HG02588 (cell line): ENCODE measurements around the gene LMX1A.

Source experiments
- ATAC-seq: cut with Tn5 transposase; IDR thresholded peaks from one replicate; pipeline ENCODE4 v1.9.1; 2021; ENCODE audit warnings: mild to moderate bottlenecking, moderate library complexity; ENCODE audit not compliant: unreplicated experiment

LMX1A gene

DNA sequence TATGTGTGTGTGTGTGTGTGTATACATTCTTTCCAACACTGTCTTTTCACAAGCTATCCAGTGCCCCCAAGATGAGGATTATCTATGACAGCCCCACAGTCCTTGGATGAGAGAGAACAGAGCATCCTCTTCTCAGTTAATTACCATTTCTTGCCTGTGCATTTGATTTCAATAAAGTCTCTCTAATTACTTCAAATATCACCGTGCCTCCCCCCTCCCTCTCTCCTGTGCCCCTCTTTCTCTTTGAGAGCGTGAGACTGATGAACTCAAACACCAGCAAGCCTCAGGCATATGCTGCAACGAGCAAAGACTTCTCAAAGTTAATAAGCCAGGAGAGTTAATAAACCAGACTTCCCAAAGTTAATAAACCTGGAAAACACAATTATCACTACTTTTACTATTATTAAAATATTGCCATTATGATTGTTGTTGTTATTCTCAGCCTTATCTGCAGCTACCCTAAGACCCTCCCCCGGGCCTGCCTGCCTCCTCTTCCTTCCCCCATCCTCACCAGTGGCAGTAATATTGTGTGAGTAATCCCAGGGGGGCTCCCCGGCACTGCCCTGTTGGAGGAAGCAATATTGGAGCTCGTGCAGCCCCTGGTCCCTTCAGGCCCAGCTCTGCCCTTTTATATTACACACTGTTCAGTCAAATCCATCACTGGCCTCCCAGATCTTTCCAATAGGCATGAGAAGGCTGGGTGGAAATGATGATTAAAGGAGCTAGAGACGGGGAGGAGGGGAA, 30.9 kb downstream of the LMX1A start:
- no peak for ATAC-seq

DNA sequence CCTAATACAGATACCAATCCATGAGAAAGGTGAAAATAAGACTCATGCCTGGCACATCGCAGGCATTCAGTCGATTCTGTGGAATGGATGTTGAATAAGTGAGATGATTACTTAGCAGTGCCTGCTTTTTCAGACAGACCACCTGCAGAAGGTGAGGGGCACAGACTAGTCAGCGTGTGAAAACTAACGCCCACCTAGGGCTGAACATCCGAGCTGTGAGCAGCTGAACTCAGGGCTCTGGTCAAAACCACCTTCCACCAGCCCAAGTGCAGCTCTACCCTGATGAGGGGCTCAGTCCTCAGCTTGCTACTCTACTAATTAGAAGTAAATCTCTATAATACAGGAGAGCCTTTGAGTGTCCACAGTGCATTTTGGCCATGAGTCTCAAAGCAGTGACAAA, 32.5 kb downstream of the LMX1A start:
- ATAC-seq, result no peak

DNA sequence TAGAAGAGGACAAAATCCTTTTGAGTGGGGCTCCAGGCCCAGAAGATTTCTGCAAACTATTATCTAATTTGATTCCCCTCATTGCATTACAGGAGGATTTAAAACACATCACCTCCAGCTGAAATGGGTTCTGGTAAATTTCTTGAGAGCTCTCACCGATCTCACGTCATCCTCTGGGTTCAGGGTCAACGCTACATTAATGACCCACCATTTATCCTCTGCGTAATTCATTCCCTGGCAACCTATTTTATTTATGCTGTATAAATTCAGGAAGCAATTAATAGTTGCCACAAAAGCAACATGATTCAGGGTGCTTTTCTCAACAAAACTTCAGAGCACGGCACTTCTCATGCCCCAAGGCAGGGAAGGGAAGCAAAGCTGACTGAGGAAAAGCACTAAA, 38.9 kb downstream of the LMX1A start:
- no peak for ATAC-seq

DNA sequence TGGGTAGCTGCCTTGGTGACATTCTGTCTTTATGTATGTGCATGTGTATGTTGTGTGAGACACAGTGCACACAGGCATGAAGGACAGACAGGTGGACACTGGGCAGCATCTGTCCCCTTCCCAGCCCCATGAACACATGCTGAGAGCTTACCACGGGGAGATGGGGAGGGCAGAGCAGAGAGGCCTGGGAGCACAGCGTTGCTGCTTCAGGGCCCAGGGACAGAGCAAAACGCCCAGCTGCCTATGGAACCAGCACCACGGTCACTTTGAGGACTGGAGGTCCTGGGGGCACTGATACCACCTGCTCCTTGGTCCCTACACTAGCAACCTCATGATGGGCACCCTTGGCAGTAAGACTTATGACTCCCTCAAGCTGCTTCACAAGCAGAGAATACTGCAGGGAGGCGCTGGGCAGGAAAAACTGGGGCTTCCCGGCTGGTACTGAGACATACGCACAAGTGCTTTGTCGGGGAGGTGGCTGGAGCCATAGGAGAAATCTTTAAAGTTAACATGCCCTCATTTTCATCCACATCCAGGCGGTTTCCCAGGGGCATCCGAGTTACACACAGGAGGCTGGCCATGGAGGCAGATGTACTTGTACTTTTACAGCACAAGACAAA, 40.3 kb downstream of the LMX1A start:
- no peak for ATAC-seq

DNA sequence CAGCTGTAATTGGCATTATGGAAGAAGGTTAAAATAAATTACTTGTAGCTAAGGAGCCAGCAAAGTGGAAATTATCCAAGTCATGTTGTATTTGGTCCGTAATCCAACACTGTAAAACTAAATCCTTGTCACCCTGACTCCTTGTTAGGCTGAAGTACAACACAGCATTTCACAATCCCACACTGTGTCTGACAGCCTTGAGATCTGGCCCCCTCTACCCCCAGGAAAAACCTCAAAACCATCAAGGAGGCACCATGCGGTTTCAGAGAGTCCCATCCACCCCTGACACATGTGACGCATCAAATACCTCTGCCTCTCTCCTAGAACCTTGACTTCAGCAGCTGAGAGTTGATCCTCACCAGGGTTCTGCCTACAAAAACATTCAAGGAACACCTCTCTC, 41.0 kb downstream of the LMX1A start:
- no peak for ATAC-seq

DNA sequence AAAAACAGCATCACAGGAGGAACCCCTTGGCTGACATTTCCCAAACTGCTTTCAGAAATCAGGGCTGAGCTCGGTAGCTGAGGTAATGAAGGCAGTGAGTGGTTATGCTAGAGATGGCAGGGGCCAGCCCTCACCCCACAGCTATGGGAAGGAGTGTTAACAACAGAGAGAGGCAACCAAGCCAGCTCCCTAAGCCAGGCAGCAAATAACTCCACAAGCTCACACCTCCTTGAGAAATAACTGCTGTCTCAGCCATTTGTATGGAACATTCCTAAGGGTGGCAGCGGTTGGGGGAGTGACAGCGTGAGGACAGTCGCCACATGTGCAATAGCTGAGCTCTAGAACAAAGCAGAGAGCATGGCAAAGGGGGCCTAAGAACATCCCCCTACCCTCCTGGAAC, 42.6 kb downstream of the LMX1A start:
- no peak for ATAC-seq

DNA sequence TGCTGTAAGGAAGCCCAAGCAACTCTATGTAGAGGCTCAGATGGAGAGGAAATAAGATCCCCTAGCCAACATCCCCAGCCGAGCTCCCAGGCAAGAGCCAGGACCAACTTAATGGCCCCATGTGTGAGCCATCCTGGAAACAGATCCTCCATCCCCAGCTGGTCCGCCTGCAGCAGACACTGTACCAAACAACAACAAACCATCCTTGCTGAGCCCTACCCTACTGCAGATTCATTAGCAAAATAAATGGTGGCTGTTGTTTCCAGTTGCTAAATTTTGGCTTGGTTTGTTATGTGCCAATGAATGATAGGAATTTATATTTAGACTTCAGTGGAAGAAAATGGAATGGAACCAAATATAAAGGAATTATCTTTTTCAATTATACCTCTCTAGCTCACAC, 43.9 kb downstream of the LMX1A start:
- ATAC-seq, result no peak

DNA sequence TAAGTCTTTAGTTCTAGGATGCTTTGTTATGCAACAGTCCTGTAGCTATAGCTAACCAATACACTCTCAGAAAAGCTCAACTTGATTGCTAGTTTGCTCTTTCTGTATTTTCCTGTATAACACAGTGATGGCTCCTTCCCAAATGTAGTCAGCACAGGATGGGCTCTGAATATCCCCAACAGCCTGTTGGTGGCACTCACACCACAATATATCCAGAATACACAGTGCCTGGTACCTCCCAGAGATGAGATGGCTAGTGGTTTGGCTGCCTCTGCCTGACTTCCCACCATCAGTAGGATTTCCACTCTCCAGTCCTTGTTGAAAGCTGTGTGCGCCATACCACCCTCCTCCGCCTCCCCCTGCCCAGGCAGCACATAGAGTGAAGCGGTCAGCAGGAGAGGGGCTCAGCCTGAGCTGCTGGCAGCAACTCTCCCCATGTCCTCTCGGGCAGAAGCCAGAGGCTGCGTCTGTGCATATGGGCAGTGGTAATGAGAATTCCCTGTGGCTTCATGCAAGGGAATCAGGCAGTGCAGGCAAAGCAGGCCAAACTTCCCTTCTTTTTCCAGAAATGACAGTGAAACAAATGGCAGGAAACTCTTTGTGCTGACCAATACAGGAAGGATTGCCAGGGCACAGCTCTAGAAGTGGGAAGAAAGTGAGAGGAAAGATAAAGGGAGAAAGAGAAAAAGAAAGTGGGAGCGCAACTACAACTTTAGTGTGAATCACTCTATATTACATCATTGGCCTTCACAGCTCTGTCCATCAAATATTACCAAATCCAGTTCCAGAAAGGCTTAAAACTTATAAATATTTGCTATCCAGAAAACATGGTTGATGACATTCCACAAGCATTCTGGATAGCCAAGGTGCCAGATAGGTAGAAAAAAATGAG, 49.7 kb downstream of the LMX1A start:
- ATAC-seq, result no peak

DNA sequence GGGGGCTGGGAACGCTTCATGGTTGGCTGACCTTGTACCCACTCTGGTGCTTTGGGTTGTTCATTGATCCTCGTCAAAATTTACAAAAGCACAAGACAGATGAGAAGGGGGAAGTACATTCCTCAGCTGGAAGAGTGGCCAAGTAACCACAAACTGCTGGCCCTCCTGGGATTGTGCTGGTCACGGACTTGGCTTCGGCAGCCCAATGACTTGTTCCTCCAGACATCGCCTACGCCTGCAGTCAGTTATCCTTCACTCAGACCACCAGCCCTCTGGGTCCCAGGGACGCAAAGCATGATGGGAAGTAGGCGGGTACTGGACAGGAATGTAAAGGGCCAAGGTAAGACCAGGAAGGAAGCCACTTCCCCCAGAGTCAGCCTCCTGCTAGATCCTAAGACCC, 53.1 kb downstream of the LMX1A start:
- ATAC-seq, result no peak

DNA sequence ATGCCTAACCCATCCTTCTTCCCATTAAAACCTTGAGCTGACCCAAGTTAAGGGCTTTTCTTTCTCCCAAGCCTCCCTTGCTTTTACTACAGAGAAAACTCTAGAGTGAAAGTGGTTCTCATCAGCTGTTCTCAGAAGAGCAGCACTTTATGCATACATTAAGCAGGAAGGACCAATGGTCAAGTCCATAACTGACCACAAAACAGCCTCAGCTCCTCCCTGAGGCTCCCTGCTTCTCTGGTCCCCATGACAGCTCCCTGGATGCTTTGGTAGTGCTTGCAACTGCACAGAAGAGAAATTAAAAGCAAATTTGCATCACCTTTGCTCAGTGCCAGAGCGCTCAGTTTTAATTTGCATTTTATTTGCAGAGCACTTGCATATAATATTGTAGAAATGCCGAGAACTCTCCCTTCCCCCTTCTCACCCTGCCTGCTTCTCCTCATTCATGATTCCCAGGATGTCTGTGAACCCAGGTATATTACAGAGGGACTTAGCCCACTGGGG, 56.1 kb downstream of the LMX1A start:
- ATAC-seq, result no peak

DNA sequence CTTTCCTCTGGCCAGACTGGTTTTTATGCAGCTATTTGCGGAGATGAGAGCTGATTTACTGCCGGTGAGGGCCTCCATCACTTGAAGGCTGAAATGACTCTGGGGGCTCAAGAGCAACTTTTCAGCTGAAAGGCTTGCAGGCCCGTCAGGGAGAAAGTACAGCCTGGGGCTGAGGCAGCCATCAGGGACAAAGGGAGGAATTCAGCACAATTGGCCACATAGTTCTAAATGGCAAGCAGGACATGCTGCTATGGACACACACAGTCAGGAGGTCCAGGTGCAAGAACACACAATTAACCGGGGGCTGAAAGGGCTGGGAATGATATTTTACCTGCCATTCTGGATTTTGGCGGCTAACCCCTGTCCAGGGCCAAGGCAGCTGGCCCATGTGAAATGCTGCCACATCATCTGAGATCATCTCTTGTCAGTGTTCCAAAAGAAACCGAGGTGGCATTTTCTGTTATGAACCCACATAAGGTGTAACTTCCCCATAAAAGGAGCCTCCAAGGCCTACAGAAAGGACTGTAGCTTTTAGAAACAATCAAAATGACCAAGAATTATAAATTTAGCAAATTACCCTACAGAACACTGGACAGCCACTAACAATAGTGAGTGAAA, 58.2 kb downstream of the LMX1A start:
- ATAC-seq, result no peak

DNA sequence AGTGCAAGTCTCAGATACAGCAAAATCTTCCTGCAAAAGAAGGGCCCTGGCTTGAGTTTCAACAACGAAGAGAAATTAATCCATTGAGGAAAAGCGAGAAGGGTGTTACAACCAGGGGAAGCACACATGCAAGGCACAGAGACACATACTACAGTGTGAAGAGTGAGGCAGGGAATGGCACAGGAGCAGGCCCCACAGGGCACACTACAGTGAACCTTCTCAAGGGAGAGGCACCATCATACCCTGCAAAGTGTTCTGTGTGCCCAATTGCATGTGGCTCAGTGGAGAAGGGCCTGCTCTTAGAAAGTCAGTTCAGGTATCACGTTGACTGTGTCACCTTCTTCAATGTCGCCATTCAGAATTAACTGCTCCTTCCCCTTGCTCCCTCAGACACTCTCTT, 60.3 kb downstream of the LMX1A start:
- ATAC-seq, result no peak

DNA sequence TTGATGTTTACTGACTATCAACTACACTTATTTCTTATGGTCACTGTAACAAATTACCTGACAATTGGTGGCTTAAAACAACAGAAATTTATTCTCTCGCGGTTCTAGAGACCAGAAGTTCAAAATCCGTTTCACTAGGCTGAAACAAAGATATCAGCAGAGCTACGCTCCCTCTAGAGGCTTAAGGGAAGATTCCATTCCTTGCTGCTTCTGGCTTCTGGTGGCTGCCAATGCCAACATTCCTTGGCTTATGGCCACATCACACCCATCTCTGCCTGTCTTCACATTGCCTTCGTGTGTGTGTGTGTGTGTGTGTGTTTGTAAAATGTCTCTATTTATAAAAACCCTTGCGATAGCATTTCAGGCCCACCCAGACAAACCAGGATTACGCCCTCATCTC, 66.4 kb downstream of the LMX1A start:
- ATAC-seq, result no peak

DNA sequence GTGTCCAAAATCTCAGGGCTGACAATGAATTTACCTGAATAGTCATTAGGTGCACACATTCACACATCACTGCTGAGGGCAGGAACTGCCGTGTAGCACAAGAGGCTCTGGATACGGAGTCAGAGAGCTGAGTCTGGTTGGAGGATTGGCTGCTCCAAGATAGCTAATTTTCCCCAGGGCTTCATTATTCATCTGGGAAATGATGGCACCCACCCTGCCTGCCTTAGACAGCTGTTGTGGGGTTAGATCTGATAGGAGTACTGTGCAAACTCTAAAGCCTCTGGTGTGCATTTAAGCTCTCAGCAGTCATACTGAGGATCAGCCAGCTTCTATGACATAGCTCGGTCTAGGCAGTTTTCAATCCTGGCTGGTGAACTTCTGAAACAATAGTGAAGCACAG, 67.0 kb downstream of the LMX1A start:
- ATAC-seq, result no peak

DNA sequence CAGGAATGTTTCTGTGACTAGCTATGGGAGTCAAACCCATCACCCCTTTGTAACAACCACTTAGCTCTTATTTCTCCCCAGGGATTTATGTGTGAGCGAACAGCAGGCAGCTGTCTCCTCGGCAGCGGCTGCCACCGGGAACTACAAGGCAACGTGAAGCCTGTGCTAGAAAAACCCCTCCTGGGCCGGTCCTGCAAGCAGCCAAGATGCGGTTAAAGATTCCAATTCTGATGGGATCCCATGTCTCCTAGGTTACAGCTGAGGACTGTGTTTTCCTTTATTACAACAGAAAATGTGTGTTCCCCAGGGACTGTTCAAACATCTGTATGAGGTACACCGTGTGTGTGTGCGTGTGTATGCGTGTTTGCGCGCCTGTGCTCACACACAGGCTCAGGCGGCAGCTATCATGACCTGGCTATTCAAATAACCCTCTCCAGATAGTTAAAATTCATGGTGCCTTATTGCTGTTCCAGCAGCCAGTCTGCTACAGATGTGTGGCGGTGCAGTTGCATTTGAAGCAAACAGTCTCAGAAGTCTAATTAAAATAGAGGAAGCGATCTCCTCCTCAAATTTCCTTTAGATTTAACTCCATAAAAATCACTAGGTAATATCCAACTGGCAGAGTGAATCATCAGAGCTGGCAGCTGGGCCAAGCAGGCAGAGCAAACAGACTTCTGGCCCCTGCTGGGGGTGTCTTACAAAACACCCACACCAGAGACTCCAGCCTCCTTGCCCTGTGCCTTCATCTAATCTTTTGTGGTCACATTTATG, 68.0 kb downstream of the LMX1A start:
- ATAC-seq, result no peak

DNA sequence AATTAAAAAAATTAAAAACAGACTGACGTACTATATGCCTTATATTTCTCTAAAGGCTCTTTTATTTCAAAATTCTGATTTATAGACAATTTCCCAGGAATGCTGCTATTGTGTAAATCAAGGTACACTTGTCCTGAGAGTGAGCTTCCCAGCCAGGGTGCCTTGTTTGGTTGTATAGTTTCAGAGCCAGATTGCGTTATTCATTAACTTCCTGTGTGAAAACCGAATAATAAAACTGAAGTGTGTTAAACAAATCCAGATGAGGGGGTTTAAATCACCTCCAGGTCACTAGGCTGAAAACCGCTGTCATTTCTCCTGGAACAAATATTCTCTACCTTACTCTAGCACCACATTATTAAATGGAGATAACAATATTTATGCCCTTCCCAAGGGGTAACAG, 68.7 kb downstream of the LMX1A start:
- no peak for ATAC-seq

DNA sequence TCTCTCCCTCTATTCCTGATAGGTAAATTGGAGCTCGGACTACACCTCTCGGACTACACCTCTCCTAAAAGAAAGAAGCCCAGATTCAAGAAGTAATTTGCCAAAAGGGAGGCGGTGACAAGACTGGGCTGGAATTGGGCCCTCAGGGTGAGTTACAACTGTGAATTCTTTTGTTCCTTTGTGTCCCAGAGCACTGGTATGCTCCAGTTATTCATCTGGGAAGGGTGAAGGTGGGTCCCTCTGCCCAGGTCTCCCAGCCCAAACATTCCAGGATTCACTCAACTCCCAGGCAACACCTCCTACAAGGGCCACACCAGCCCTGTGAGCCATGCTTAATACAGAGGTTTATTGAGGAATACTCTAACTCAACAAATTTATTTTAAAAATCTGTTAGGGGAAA, 69.2 kb downstream of the LMX1A start:
- no peak for ATAC-seq

DNA sequence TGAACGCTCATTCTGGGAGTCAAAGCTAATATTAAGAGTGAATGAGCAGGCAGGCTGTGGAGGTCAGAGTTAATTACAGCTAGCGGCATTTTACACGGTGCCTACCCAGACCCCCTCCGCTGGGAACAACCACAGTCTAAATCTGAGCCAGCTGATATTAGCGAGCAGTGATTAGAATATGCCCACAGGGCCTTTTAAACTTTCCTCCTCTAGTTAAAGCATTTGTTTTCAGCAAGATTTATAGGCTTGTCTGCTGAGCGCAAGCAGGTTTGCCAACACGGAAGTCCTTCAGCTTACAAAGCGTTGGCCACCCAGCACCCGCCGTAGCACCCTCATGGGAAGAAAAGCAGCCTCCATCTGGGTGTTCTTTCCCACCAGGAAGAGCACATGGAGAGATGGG, 72.1 kb downstream of the LMX1A start:
- ATAC-seq, result no peak

DNA sequence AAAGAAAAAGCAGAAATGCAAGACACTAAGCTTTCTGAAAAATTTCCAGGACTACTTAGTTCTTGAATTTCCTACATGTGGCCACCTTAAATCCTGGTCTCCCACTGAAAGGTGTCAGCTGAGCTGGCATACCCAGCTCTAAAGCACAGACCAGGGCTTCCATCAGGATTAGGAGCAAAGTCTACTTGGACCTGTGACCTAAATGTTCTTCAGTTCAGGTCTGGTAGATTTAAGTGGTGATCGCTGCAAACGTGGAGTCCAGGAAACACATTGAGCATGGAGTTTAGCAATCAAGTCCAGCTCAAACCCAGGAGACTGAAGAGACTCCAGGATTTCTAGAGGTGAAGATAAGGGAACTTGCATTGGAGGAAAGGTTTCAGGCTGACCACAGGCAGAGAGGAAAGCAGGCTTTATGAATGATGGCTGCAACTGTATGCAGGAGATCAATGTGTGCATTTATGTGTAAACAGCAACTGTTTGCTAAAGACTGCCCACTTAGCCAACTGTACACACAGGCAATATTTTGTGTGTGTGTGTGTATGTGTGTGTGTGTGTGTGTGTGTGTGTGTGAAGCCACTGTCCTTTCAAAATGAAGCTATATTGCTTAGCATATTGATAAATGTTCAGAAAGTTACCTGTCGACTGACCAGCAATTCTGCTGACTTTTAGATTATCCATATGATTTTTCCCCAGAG, 75.2 kb downstream of the LMX1A start:
- no peak for ATAC-seq

DNA sequence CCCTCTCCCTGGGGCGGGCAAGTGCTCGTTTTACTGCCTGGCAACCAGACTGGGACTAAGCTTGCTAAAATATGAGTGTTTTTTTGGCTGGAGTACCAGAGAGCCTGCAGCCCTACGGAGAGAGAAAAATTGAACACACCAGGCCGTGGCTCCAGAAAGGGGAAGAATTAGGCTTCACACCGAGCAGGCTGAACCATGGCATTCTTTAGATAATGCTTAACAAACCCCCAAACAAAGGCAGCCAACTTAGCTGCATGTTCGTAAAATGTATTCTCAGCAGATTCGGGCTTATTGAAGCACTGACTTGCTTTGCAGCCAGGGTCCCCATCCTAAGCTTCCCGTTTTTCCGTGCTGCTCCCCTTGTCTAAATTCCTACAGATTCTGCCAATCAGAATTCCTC, 76.6 kb downstream of the LMX1A start:
- ATAC-seq, result no peak
